Smooth muscle cell (in vitro differentiated cells): ENCODE measurements around the gene LIPT1. TPM values are rescaled to one million over a fixed set of nuclear protein-coding genes. Genes with fewer than 3 reads are reported as not detected.

Experiments
- DNase-seq: peaks from one replicate; lab custom pipeline; 2025; ENCODE audit not compliant: unreplicated experiment; lab: John Stamatoyannopoulos, UW
- H2AFZ ChIP-seq: fragments of 200-600 bp; sonication (generic); 2 replicates; pipeline ENCODE4 v1.6.0; 2016; ENCODE audit warnings: antibody characterized with exemption, low read depth, mild to moderate bottlenecking
- H3F3A ChIP-seq: fragments of 200-600 bp; sonication (generic); 2 replicates; pipeline ENCODE4 v1.6.0; 2017; ENCODE audit warnings: antibody characterized with exemption, low read depth
- H3K27ac ChIP-seq: fragments of 200-600 bp; sonication (generic); 2 replicates; pipeline ENCODE4 v1.5.1; 2016; ENCODE audit warnings: low read depth, mild to moderate bottlenecking
- H3K27me3 ChIP-seq: fragments of 200-600 bp; sonication (generic); 2 replicates; pipeline ENCODE4 v1.6.1; 2016; ENCODE audit warnings: low read depth, mild to moderate bottlenecking
- H3K36me3 ChIP-seq: fragments of 200-600 bp; sonication (generic); 2 replicates; pipeline ENCODE4 v1.5.1; 2016; ENCODE audit warnings: low read depth
- H3K4me1 ChIP-seq: fragments of 200-600 bp; sonication (generic); 2 replicates; pipeline ENCODE4 v1.5.1; 2016; ENCODE audit warnings: low read depth
- H3K4me2 ChIP-seq: fragments of 200-600 bp; sonication (generic); 2 replicates; pipeline ENCODE4 v1.6.0; 2016; ENCODE audit warnings: mild to moderate bottlenecking
- H3K4me3 ChIP-seq: fragments of 200-600 bp; sonication (generic); 2 replicates; pipeline ENCODE4 v1.5.1; 2016; ENCODE audit warnings: mild to moderate bottlenecking
- H3K79me2 ChIP-seq: fragments of 200-600 bp; sonication (generic); 2 replicates; pipeline ENCODE4 v1.6.0; 2016; ENCODE audit warnings: low read depth, mild to moderate bottlenecking
- H3K9ac ChIP-seq: fragments of 200-600 bp; sonication (generic); 2 replicates; pipeline ENCODE4 v1.6.0; 2016; ENCODE audit warnings: low read depth
- H3K9me3 ChIP-seq: fragments of 200-600 bp; sonication (generic); replicated peaks from 2 replicates; pipeline ENCODE4 v1.5.1; 2016; ENCODE audit warnings: low read depth
- H4K20me1 ChIP-seq: fragments of 200-600 bp; sonication (generic); 2 replicates; pipeline ENCODE4 v1.6.0; 2016; ENCODE audit warnings: low read depth
- CTCF ChIP-seq: fragments of 200-600 bp; sonication (generic); IDR thresholded peaks from 2 replicates; pipeline ENCODE4 v1.5.1; 2017; ENCODE audit warnings: borderline replicate concordance, mild to moderate bottlenecking, antibody characterized with exemption; ENCODE audit not compliant: insufficient read depth, poor library complexity, severe bottlenecking
- WGBS: methylation state at CpG from one replicate; pipeline ENCODE4 v1.1.7; 2016; ENCODE audit warnings: low lambda C conversion rate; 5-methylcytosine and 5-hydroxymethylcytosine counted together
- polyA plus RNA-seq: library from polyadenylated mRNA; unstranded; fragments of >200 nt; fragmentation: Nextera tagmentation; extraction: Ambion mirVana; gene quantifications from 2 replicates; pipeline ENCODE4 v1.2.1, GENCODE V29; 2016
- small RNA-seq: library from RNA; depleted of rRNA; stranded (forward); fragments of <200 nt; gene quantifications from one replicate; pipeline ENCODE3, GENCODE V24; 2014
- total RNA-seq: library from RNA; depleted of rRNA; stranded (reverse); fragments of >200 nt; gene quantifications from 2 replicates; pipeline ENCODE4 v1.2.3, GENCODE V29; 2014

LIPT1 gene
- total and polyA plus RNA-seq, 2 experiments from 2014 or later, result 1.5 to 3.0 TPM

- H3F3A ChIP-seq, result no peaks in the 10 kb centered on the region
- no peaks in the 10 kb centered on the region for H3K79me2 ChIP-seq
- no peak overlapping the region for H3K27ac ChIP-seq
- no peaks in the 10 kb centered on the region for H3K27me3 ChIP-seq
- H3K4me1 ChIP-seq, result no peaks in the 10 kb centered on the region
- H3K4me3 ChIP-seq, result no peak overlapping the region
- no peak for TF ChIP-seq CTCF
- no peaks in the 10 kb centered on the region for H4K20me1 ChIP-seq
- H3K9me3 ChIP-seq, result no peaks in the 10 kb centered on the region
- no peak overlapping the region for H2AFZ ChIP-seq
- H3K4me2 ChIP-seq, result no peak overlapping the region
- no peaks in the 10 kb centered on the region for H3K36me3 ChIP-seq
- no peak for DNase-seq
- WGBS, result 93% methylated on average over 5 of the region's 5 CpGs
- no peak overlapping the region for H3K9ac ChIP-seq
Measured at GRCh38 chr2:99205491-99205890, 50.7 kb downstream of the LIPT1 start.

Small RNA genes lying within 50 kb of the gene (small RNA-seq; reads per million reads assigned to genes)
- gene AC092587.1, result not detected

Other genes with a start within 250 kb of the LIPT1 start
- gene CRACDL, start 218.7 kb upstream of the LIPT1 start, total RNA-seq, result 0.04 and 0.72 TPM in 2 replicates
- gene CRACDL, start 218.7 kb upstream of the LIPT1 start, polyA plus RNA-seq, result 0.39 and 2.2 TPM in 2 replicates
- 0.13 and 0.18 TPM in 2 replicates for gene C2orf15, start 13.3 kb upstream of the LIPT1 start, total RNA-seq
- 2.0 TPM in 1 of 2 replicates, not detected in the other for gene C2orf15, start 13.3 kb upstream of the LIPT1 start, polyA plus RNA-seq
- 1.3 and 30.4 TPM in 2 replicates for gene TSGA10, start within 50 bp of the LIPT1 start, total RNA-seq
- gene TSGA10, start within 50 bp of the LIPT1 start, polyA plus RNA-seq, result 1.1 and 3.4 TPM in 2 replicates
- gene MITD1, start 26.1 kb downstream of the LIPT1 start, total RNA-seq, result 53.5 and 60.2 TPM in 2 replicates
- gene MITD1, start 26.1 kb downstream of the LIPT1 start, polyA plus RNA-seq, result 31.5 and 38.6 TPM in 2 replicates
- 20.8 and 23.1 TPM in 2 replicates for gene MRPL30, start 26.2 kb downstream of the LIPT1 start, total RNA-seq
- gene MRPL30, start 26.2 kb downstream of the LIPT1 start, polyA plus RNA-seq, result 16.5 and 18.8 TPM in 2 replicates
- gene LYG2, start 100.7 kb downstream of the LIPT1 start, total RNA-seq, result not detected in 2 replicates
- not detected in 2 replicates for gene LYG2, start 100.7 kb downstream of the LIPT1 start, polyA plus RNA-seq
- gene LYG1, start 146.2 kb downstream of the LIPT1 start, total RNA-seq, result 1.1 and 1.6 TPM in 2 replicates
- gene LYG1, start 146.2 kb downstream of the LIPT1 start, polyA plus RNA-seq, result 0.16 and 1.5 TPM in 2 replicates
- 53.8 and 66.5 TPM in 2 replicates for gene TXNDC9, start 181.4 kb downstream of the LIPT1 start, total RNA-seq
- 38.0 and 41.2 TPM in 2 replicates for gene TXNDC9, start 181.4 kb downstream of the LIPT1 start, polyA plus RNA-seq
- 23.3 and 29.2 TPM in 2 replicates for gene EIF5B, start 182.4 kb downstream of the LIPT1 start, total RNA-seq
- gene EIF5B, start 182.4 kb downstream of the LIPT1 start, polyA plus RNA-seq, result 17.1 and 21.7 TPM in 2 replicates